GM21515 (cell line): Measurements from ENCODE around the gene PROSER3.

Experiments
- ATAC-seq: cut with Tn5 transposase; IDR thresholded peaks from one replicate; pipeline ENCODE4 v1.9.1; 2021; ENCODE audit not compliant: unreplicated experiment

The PROSER3 gene

DNA sequence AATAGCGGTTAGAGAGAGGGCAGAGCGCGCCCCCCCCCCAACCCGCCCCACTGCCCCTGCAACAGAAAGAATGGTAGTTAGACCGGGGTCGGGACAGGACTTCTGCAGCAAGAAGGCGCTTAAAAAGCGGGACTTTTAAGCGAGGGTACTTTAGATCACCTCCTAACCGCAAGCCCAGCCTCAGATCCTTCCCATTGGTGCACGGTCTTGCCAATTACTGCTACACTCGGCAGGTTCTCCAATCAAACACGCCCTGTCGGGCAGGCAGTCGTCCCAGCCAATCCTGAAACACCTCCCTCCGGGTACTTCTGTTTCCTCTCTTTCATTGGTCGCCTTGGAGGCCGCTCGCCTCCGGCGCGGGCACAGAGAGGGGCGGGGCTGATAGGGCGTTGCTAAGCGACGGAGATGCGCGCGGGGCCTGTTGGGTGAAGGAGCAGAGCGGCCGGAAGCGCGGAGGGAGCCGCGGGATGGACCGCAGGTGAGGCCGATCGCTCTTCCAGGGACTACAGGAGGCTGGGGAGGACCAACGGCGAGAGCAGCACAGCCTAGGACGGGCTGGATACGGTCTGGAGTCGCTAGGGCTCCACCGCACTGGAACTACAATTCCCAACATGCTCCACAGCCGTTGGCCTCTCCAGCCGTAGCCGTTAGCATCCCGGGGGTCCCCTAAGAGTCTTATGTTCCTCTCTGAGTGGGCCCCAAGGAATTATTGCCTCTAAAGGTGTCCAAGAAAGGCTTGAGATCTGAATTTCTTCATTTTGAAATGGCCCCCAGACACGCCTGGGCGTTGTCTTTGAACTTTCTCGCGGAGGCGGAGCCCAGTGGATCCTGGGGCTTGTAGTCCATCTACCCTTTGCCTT lies at the start of gene PROSER3:
TSS of gene PROSER3 (plus strand) at position 428 of the 860 bp plus-strand sequence. CDS start at position 468, 40 bp downstream.
- peak; percentile 91 for ATAC-seq

- ATAC-seq = no peak
Observed at GRCh38 chr19:35708391-35708790, 49.6 kb upstream of the PROSER3 start.

GRCh38 chr19:35710784-35711723 lies 46.9 kb upstream of the PROSER3 start:
- ATAC-seq = no peak

GRCh38 chr19:35712567-35713505 lies 45.1 kb upstream of the PROSER3 start:
- peak; percentile 19 for ATAC-seq

- no peak for ATAC-seq
Observed at GRCh38 chr19:35713506-35713850, 44.5 kb upstream of the PROSER3 start.

DNA sequence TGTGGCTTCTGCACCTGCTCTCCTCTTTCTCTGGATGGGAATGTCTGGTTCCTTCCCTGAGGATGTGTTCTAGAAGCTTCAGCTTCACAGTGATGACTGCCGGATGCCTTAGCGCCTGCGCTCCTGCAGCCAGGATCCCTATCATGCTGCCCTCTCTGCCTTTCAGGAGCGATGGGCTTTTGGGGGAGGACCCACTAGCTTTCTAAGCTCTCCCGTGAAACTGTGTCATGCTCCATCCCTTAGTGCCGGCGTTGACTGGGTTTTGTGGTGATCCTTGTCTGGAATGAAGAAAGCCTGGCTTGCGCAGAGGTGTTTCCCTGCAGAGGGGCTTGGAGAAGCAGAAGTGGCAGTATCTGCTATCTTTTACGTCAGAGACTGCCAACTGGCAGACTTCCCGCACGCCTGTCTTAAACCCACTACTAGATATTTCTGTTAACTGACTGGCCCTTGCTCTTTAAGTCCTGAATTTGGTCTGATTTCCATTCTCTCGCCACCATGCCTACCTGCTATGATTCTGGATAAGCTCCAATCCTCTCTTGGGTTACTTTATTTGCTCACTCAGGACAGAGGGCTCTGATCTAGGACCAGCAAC lies 44.0 kb upstream of the PROSER3 start:
- ATAC-seq = no peak

DNA sequence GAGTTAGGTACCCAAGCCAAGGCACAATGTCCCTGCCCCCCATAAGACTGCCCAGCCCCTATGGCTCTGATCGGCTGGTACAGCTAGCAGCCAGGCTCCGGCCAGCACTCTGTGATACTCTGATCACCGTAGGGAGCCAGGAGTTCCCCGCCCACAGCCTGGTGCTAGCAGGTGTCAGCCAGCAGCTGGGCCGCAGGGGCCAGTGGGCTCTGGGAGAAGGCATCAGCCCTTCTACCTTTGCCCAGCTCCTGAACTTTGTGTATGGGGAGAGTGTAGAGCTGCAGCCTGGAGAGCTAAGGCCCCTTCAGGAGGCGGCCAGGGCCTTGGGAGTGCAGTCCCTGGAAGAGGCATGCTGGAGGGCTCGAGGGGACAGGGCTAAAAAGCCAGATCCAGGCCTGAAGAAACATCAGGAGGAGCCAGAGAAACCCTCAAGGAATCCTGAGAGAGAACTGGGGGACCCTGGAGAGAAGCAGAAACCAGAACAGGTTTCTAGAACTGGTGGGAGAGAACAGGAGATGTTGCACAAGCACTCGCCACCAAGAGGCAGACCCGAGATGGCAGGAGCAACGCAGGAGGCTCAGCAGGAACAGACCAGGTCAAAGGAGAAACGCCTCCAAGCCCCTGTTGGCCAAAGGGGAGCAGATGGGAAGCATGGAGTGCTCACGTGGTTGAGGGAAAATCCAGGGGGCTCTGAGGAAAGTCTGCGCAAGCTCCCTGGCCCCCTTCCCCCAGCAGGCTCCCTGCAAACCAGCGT lies 43.2 kb upstream of the PROSER3 start:
- ATAC-seq = no peak

GRCh38 chr19:35715355-35715809 lies 42.6 kb upstream of the PROSER3 start:
- no peak for ATAC-seq

- ATAC-seq = peak; percentile 0
Observed at GRCh38 chr19:35715981-35716800, 41.8 kb upstream of the PROSER3 start.

DNA sequence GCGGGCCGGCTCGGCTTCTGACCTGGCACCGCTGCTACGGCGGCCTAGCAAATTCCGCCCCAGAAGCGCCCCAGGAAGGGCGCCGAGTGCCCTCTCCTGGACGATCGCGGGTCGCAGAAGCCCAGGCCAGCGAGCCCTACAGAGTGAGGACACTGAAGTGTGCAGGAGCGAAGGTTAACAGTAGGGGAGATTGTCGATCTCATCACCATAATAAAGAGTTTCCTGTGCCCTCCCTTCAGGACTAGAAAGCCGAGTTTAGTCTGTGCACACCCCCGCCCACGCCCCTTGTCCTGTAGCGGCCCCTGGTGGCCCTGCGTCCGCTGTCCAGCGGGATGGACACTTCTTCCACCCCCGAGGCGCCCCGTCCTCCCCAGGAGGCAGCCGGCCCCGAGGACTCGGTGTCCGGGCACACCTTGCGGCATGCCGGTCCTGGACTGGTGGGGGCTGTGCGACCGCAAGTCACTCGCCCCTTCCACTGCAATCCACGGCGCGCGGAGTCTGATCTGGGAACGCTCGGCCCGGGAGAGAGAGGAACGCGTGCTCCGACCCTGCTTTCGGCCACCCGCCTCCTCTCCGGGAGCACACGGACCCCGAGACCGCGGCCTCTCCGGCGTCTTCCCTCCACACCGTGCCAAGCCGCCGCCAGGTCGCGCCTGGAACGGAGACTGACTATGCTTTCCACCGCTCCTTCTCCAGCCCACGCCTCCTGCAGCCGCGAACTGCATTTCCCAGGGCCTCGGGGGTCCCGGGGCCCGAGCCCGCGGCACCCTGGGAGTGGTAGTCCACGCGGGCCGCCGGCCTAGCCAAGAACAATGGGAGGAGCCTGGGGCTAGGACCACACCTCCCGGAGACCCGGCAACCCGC lies 40.9 kb upstream of the PROSER3 start:
- ATAC-seq = peak; percentile 52

GRCh38 chr19:35717665-35718344 lies 40.2 kb upstream of the PROSER3 start, which contains the start of gene KMT2B:
TSS of gene KMT2B (plus strand) at chr19:35718003. CDS start at chr19:35718019, 16 bp downstream.
- peak; percentile 47 for ATAC-seq

DNA sequence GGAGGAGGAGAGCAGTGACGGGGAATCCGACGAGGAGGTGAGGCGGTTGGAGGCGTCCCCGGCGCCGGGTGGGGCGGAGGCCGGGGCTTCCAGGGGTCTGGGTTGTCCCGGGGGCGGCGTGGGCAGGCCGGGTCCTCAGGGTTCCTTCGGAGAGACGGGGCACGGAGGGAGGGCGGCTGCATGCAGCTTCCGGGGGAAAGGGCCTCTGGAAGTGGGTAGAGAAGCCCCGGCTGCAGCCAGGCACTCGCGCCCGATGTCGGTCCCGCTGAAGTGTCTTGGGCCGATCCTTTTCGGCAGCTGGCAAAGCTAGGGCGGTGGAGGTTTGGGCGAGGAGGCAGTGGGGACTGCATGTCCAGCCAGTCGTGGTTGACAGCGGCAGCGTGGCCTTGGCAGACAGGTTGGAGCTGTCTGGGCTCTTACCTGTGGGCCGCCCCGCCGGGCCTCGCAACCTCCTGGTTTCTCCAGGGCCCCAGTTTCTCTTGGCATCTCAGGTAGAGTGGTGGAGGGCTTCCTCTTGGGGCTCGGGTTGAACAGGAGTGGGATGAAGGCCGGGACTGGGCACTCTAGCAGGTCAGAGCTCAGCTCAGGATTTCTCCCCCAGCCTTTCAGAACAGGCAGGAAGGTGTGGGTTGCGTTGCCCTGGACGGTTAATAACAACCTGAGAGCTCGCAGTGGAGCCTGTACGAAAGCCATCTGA lies 39.5 kb upstream of the PROSER3 start:
- ATAC-seq = no peak

GRCh38 chr19:35719402-35720162 lies 38.4 kb upstream of the PROSER3 start:
- no peak for ATAC-seq

- no peak for ATAC-seq
Observed at GRCh38 chr19:35720163-35720524, 37.8 kb upstream of the PROSER3 start.

DNA sequence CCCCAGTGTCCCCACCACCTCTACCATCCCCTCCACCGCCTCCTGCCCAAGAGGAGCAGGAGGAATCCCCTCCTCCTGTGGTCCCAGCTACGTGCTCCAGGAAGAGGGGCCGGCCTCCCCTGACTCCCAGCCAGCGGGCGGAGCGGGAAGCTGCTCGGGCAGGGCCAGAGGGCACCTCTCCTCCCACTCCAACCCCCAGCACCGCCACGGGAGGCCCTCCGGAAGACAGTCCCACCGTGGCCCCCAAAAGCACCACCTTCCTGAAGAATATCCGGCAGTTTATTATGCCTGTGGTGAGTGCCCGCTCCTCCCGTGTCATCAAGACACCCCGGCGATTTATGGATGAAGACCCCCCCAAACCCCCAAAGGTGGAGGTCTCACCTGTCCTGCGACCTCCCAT lies 37.3 kb upstream of the PROSER3 start:
- no peak for ATAC-seq

- ATAC-seq = no peak
Observed at GRCh38 chr19:35721374-35721773, 36.6 kb upstream of the PROSER3 start.
